Stimulated activated CD8-positive, alpha-beta memory T cell treated with anti-CD3 and anti-CD28 coated beads, Interleukin-12 subunit alpha, Interleukin-12 subunit beta, amount 100 ng/mL, for 4 hours (primary cell): ENCODE measurements around the gene TRIM7.
"Not testable (repeated sequence)": the region's sequence is repeated elsewhere in the genome, so short reads cannot be mapped to it uniquely, and the experiment has no call there.

ENCODE experiments used
- DNase-seq: peaks from one replicate; pipeline ENCODE4 v3.0.0-alpha.2; 2020; ENCODE audit warnings: low read depth

TRIM7 gene

DNA sequence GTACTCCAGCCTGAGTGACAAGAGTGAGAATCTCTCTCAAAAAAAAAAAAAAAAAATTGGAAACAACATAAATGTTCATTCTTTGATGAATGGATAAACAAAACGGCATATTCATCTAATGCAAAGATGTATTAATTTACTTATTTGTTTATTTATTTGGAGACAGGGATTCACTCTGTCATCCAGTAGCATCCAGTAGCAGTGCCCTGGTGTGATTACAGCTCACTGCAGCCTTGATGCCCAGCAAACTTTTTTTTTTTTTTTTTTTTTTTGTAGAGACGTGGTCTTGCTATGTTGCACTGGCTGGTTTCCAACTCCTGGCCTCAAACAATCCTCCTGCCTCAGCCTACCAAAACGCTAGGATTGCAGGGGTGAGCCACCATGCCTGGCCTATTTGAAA lies 33.2 kb downstream of the TRIM7 start:
- DNase-seq: no peak

GRCh38 chr5:181170996-181171395 lies 34.0 kb downstream of the TRIM7 start:
- DNase-seq: no peak

GRCh38 chr5:181170237-181170825 lies 34.7 kb downstream of the TRIM7 start:
- DNase-seq: no peak

- not testable (repeated sequence) for DNase-seq
Measured at GRCh38 chr5:181169459-181170236, 35.3 kb downstream of the TRIM7 start.

DNA sequence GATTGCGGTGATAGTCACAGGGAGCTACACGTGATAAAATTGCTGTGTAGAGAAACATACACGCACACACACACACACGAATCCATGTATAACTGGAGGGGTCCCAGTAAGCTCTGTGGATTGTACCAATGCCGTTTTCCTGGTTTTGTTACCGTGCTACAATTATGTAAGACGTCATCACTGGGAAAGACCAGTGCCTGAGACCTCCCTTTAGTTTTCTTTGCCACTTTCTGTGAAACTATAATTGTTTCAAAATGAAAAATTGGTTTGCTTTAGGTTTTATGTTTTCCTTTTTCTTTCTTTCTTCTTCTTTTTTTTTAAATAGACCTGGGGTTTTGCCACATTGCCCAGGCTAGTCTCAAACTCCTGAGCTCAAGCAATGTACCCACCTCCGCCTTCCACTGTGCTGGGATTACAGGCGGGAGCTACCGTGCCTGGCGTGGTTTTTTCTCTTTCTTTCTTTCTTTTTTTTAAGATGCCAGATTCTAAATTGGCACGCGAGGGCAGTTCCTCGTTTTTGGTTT lies 36.3 kb downstream of the TRIM7 start:
- DNase-seq: no peak

DNA sequence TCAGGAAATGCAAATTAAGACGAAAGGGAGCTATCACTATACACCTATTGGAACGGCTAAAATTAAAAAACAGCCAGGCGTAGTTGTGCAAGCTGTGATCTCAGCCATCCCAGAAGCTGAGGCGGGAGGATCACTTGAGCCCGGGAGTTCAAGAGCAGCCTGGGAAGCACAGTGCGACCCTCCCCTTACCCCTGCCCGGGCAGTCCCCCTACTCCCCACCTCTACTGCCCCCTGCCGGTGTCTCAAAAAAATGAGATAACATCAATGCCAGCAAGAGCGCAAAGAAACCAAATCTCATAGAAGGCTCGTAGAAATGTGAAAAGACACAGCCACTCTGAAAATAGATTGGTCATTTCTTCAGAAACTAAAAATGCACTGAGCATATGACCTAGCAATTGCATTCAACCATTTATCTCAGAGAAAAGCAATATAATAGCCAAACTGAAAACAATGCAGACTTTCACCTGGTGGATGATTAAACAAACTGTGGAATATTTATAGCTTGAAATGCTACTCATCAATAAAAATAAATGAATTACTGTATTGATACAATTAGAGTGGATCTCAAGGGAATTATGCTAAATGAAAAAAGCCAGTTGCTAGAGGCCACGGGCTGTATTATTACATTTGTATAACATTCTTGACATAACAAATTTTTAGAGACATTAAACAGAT lies 37.0 kb downstream of the TRIM7 start:
- DNase-seq: no peak

DNA sequence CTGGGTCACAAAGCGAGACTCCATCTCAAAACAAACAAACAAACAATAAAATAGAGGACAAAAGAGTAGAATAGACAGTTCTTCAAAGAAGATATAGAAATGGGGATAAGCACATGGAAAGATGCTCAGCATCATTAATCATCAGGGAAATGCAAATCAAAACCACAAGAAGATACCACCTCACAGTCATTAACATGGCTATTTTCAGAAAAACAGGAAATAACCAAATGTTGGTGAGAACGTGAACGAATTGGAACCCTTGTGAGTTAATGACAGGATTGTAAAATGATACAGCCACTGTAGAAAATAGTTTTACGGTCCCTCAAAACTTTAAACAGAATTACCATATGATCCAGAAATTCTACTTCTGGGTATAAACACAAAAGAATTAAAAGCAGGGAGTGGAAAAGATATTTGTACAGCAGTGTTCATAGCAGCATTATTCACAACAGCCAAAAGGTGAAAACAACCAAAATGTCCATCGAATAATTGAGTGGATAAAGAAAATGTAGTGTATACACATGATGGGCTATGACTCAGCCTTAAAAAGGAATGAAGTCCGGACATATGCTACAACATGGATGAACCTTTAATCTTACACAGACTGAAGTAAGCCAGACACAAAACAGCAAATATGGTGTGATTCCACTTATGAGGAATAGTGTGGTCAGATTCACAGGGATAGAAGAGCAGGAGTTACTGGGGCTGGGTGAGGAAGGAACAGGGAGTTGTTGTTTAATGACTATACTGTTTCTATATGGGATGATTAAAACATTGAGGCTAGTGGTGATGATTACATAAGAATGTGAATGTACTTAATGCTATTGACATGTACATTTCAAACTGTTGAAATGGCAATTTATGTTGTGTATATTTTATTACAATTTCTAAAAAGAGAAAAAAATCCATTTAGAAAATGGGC lies 37.9 kb downstream of the TRIM7 start:
- no peak for DNase-seq

DNA sequence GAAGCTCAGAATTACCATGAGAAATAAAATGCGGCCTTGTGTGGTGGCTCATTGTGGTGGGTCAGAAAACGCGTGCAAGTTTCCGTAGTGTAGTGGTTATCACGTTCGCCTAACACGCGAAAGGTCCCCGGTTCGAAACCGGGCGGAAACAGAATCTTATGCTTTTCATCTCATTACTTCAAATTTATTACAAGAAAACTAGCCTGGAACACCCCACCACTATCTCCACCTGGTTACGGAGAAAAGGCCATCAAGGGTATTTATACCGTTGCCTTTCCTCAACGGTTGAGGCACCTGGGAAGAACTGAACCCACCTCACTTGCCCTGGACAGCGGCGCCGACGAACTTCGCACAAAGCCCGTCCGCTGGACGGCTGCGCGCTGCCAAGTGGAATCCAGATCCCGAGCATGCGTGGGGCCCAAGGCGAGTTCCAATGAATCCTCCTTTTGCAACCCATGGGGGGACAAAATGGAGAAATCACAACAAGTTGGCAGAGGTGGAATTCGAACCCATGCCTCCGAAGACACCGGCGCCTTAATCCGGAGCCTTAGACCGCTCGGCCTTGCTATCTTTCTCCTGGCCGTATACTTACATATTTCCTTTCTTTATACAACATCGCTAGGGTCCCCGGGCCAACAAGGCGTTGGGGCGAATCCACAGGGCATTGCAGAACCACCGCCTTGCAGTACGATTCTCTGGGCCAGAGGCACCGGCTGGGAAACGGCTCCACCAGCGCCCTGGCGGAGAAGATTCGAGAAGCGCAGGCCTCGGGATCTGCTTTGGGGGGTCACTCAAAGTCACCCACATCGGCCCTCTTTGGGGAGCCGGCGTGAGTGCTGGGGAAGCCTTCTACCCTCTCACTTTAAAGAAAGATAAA lies 40.7 kb downstream of the TRIM7 start:
- no peak for DNase-seq

GRCh38 chr5:181163487-181164075 lies 41.4 kb downstream of the TRIM7 start:
- no peak for DNase-seq

- DNase-seq: no peak
Measured at GRCh38 chr5:181161534-181162175, 43.3 kb downstream of the TRIM7 start.

DNA sequence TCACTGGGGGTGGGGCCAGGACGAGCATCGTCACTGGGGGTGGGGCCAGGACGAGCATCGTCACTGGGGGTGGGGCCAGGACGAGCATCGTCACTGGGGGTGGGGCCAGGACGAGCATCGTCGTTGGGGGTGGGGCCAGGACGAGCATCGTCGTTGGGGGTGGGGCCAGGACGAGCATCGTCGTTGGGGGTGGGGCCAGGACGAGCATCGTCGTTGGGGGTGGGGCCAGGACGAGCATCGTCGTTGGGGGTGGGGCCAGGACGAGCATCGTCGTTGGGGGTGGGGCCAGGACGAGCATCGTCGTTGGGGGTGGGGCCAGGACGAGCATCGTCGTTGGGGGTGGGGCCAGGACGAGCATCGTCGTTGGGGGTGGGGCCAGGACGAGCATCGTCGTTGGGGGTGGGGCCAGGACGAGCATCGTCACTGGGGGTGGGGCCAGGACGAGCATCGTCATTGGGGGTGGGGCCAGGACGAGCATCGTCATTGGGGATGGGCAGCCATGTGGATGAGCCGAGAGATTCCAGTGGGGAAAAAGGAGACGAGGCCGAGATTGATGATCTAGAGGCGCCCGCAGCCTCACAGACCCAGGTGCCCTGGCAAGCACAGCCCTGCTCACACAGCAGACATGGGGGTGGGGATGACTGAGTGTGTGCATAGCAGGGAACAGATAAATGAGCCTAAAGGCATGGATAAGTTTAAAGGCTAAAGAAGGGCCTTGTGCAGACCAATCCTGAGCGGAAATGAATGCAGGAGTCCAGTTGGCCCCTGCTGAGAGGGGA lies 44.1 kb downstream of the TRIM7 start:
- not testable (repeated sequence) for DNase-seq

GRCh38 chr5:181160152-181160754 lies 44.7 kb downstream of the TRIM7 start:
- peak; percentile 58 for DNase-seq

GRCh38 chr5:181159286-181160151 lies 45.5 kb downstream of the TRIM7 start:
- DNase-seq: peak; percentile 74

GRCh38 chr5:181158869-181159268 lies 46.1 kb downstream of the TRIM7 start:
- no peak for DNase-seq

DNA sequence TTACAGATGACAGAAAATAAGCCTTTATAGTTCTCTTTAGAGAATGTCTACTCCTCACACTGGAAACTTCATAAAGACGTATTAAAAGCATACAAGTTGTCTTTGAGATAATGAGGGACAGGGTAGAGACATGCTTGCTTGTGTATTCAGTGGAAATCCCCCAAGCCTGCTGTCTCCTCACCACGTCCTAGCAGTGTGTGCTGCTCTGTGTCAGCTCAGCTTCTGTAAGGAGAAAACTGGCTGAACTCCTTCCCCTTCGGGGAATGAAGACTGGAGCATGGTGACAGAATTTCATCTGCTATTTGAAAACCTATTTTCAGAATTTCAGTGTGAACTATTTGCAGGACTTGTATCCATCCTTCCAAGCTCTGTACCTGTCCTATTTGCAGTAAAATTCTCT lies 48.2 kb downstream of the TRIM7 start:
- no peak for DNase-seq

DNA sequence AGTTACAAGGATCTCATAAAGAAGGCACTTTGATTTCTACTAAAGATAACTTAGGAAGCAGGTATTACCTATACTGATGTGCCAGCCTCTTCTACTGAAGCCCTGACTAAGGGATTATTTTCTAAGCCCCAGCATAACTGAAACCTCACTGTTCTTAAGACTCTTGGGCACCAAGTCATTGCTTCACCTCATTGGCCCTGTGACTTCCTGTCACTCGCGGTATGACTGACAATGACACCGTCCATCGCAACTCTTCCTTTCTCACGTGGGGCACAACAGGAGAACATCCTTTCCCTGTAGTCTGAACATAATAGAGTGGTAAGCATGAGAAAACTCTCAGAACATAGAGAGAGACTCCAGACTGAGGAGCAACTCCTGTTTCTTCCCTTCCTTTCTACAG lies 51.2 kb downstream of the TRIM7 start:
- no peak for DNase-seq

GRCh38 chr5:181152406-181152805 lies 52.6 kb downstream of the TRIM7 start:
- DNase-seq: no peak

DNA sequence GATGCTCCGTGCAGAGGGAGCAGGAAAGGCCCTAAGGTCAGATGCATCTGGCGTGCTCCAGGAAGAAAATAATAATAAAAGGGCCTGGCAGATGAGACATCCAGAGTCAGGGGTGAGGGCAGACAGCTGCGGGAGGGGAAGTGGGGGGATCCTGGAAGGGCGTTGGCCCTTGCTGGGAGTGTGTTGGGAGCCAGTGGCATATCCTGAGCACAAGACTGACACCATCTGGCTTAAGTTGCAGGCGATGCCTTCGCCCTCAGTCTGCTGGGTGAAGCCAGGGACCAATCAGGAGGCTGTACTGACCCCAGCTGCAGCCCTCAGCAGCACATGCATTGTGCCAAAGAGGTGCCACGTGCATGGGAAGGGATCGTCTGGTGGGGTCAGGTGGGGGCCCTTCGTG lies 53.9 kb downstream of the TRIM7 start:
- no peak for DNase-seq
